ENCODE data around the gene SMYD3. TPM values are rescaled to one million over a fixed set of nuclear protein-coding genes. Genes with fewer than 3 reads are reported as not detected.
"Not testable (repeated sequence)": the region's sequence is repeated elsewhere in the genome, so short reads cannot be mapped to it uniquely, and the experiment has no call there.

Gene SMYD3
- total RNA-seq, 1 donor from 2014 or later, result 20.8 TPM

GRCh38 chr1:245983294-245983967 lies 523.6 kb downstream of the SMYD3 start:
- no peak for ATAC-seq (ENCODE audit: low read depth)
- CTCF ChIA-PET, result no interaction called here
- TF ChIP-seq, protein P1, sequence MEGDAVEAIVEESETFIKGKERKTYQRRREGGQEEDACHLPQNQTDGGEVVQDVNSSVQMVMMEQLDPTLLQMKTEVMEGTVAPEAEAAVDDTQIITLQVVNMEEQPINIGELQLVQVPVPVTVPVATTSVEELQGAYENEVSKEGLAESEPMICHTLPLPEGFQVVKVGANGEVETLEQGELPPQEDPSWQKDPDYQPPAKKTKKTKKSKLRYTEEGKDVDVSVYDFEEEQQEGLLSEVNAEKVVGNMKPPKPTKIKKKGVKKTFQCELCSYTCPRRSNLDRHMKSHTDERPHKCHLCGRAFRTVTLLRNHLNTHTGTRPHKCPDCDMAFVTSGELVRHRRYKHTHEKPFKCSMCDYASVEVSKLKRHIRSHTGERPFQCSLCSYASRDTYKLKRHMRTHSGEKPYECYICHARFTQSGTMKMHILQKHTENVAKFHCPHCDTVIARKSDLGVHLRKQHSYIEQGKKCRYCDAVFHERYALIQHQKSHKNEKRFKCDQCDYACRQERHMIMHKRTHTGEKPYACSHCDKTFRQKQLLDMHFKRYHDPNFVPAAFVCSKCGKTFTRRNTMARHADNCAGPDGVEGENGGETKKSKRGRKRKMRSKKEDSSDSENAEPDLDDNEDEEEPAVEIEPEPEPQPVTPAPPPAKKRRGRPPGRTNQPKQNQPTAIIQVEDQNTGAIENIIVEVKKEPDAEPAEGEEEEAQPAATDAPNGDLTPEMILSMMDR (IDR thresholded peaks at IDR 0.05), result no peak
- Mint-ChIP-seq H3K4me3 (no peak overlapping the region), H3K27me3 (no peaks in the 10 kb centered on the region), H3K27ac (no peak overlapping the region), H3K36me3 (ENCODE audit: low read depth) (peaks cover 2% of the 10 kb centered on the region), H3K9me3 (no peaks in the 10 kb centered on the region), H3K4me1 (no peaks in the 10 kb centered on the region)
- intact Hi-C loops (cut with micrococcal nuclease), result no loop called here
- POLR2A ChIA-PET, result no interaction called here
- DNase-seq, result no peak

DNA sequence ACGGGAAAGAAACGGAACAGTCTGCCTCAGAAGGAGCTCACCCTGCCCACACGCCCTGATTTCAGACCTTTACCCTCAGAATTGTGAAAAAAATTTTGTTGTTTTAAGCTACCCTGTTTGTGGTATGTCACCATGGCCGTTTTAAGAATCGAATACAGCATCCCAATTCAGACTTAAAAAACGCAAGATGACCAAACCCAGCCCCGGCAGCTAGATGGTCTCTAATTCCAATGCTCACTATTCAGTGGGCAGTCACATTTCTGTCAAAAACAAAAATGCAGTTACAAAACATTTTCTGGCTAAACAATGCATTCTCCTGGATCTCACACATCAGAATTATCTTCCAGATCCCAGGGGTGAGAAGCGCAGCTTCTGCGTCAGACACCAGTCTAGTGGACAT lies 527.5 kb downstream of the SMYD3 start:
- ATAC-seq (ENCODE audit: low read depth) (no peak), DNase-seq (no peak)
- Mint-ChIP-seq H3K9me3 (no peaks in the 10 kb centered on the region), H3K27ac (no peak overlapping the region), H3K4me1 (peaks cover 4% of the 10 kb centered on the region), H3K4me3 (no peak overlapping the region), H3K27me3 (no peaks in the 10 kb centered on the region), H3K36me3 (ENCODE audit: low read depth) (peaks cover 2% of the 10 kb centered on the region)
- POLR2A ChIA-PET, result no interaction called here
- TF ChIP-seq, protein P1 (IDR thresholded peaks at IDR 0.05), result no peak
- CTCF ChIA-PET, result no interaction called here
- intact Hi-C loops (cut with micrococcal nuclease), result no loop called here

- no peak overlapping the region for H3K27ac Mint-ChIP-seq
These were observed 528.2 kb downstream of the SMYD3 start for GRCh38 chr1:245978915-245979314.

GRCh38 chr1:245972476-245972875 lies 534.6 kb downstream of the SMYD3 start:
- Mint-ChIP-seq H3K36me3 (ENCODE audit: low read depth) (no peaks in the 10 kb centered on the region), H3K27me3 (no peaks in the 10 kb centered on the region), H3K27ac (no peak overlapping the region), H3K4me3 (no peak overlapping the region), H3K9me3 (no peaks in the 10 kb centered on the region), H3K4me1 (no peaks in the 10 kb centered on the region)
- POLR2A ChIA-PET, result no interaction called here
- no peak for ATAC-seq (ENCODE audit: low read depth)
- TF ChIP-seq, protein P1 (IDR thresholded peaks at IDR 0.05), result no peak
- intact Hi-C loops (cut with micrococcal nuclease), result no loop called here
- CTCF ChIA-PET, result no interaction called here
- no peak for DNase-seq

More at GRCh38 chr1:245978915-245979314, 528.2 kb downstream of the SMYD3 start:
- ATAC-seq (ENCODE audit: low read depth) (no peak), DNase-seq (no peak)
- POLR2A ChIA-PET, result no interaction called here
- CTCF ChIA-PET, result no interaction called here
- Mint-ChIP-seq H3K9me3 (no peaks in the 10 kb centered on the region), H3K4me1 (peaks cover 4% of the 10 kb centered on the region), H3K36me3 (ENCODE audit: low read depth) (peaks cover 2% of the 10 kb centered on the region), H3K4me3 (no peak overlapping the region), H3K27me3 (no peaks in the 10 kb centered on the region)
- intact Hi-C loops (cut with micrococcal nuclease), result no loop called here
- TF ChIP-seq, protein P1 (IDR thresholded peaks at IDR 0.05), result no peak

DNA sequence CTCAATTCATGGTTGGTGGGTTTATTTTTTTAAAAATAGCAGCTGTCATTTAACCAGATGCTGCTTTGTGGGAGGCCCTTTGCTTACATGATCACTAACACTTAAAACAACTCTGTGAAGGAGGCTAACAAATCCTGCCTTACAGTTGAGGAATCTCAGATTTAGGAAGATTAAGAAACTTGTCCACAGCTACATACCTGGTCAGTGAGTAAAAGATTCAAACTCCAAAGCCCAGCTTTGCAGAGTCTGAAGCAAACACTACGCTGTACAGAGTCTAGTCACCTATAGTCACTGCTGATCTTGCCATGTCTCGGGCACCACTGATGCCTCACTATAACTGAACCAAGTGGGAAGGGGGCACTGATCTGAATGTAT lies 535.4 kb downstream of the SMYD3 start:
- no peaks in the 10 kb centered on the region for H3K9me3 Mint-ChIP-seq
- H3K27me3 Mint-ChIP-seq, result no peaks in the 10 kb centered on the region
- no peaks in the 10 kb centered on the region for H3K4me1 Mint-ChIP-seq
- TF ChIP-seq, protein P1 (IDR thresholded peaks at IDR 0.05), result no peak
- DNase-seq (no peak), ATAC-seq (ENCODE audit: low read depth) (no peak)
- H3K36me3 Mint-ChIP-seq (ENCODE audit: low read depth), result no peaks in the 10 kb centered on the region
- H3K27ac Mint-ChIP-seq, result no peak overlapping the region
- H3K4me3 Mint-ChIP-seq, result no peak overlapping the region
- ChIA-PET POLR2A (no interaction called here), CTCF (no interaction called here)
- intact Hi-C loops (cut with micrococcal nuclease), result no loop called here

DNA sequence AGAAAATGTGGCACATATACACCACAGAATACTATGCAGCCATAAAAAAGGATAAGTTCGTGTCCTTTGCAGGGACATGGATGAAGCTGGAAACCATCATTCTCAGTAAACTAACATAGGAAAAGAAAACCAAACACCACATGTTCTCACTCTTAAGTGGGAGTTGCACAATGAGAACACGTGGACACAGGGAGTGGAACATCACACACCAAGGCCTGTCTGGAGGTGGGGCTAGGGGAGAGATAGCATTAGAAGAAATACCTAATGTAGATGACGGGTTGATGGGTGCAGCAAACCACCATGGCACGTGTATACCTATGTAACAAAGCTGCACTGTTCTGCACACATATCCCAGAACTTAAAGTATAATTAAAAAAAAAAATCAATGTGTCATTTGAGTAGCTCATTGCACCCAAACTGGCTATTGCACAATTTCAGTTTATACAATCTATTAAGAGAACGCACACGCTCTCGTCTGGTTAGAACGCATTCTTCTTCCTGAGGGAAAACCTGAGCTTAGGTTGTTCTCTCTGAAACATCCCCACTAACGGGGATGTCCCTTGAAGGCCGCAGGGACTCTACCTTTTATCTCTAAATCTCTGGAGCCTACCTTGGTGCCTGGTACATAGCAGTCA lies 535.9 kb downstream of the SMYD3 start:
- H3K27ac Mint-ChIP-seq; H3K36me3 Mint-ChIP-seq (ENCODE audit: low read depth); ATAC-seq (ENCODE audit: low read depth); CTCF ChIA-PET; POLR2A ChIA-PET; DNase-seq; H3K27me3 Mint-ChIP-seq; H3K9me3 Mint-ChIP-seq; intact Hi-C loops (cut with micrococcal nuclease); H3K4me3 Mint-ChIP-seq; H3K4me1 Mint-ChIP-seq: not testable (repeated sequence)
